Kasumi-1 (cell line): ENCODE measurements around the gene PRAME.
A peak's percentile ranks its signal among the peaks of the same experiment; 100 is the strongest.
"Not testable (repeated sequence)": the region's sequence is repeated elsewhere in the genome, so short reads cannot be mapped to it uniquely, and the experiment has no call there.

ENCODE experiments used
- DNase-seq, 2 experiments: peaks; one replicate each; lab custom pipeline; 2025; lab: John Stamatoyannopoulos, UW

Gene PRAME

GRCh38 chr22:22550789-22551434 is 8.2 kb downstream of the PRAME start:
- no peak for DNase-seq

- DNase-seq: no peak
Measured at GRCh38 chr22:22548910-22549309, 10.2 kb downstream of the PRAME start.

- DNase-seq: no peak
Measured at GRCh38 chr22:22548317-22548716, 10.7 kb downstream of the PRAME start.

GRCh38 chr22:22547692-22548300 is 11.3 kb downstream of the PRAME start:
- DNase-seq: peak; percentile 48 to 53

GRCh38 chr22:22547226-22547625 is 11.8 kb downstream of the PRAME start:
- no peak for DNase-seq

- peak; percentile 59 to 60 for DNase-seq
Measured at GRCh38 chr22:22546490-22546889, 12.6 kb downstream of the PRAME start.

- no peak for DNase-seq
Measured at GRCh38 chr22:22545084-22545483, 14.0 kb downstream of the PRAME start.

- no peak for DNase-seq
Measured at GRCh38 chr22:22538226-22538989, 20.7 kb downstream of the PRAME start.

GRCh38 chr22:22536916-22537315 is 22.1 kb downstream of the PRAME start:
- DNase-seq: no peak

GRCh38 chr22:22536515-22536914 is 22.6 kb downstream of the PRAME start:
- no peak for DNase-seq

- DNase-seq: no peak
Measured at GRCh38 chr22:22535662-22536061, 23.4 kb downstream of the PRAME start.

GRCh38 chr22:22534604-22535415 is 24.3 kb downstream of the PRAME start:
- no peak for DNase-seq

GRCh38 chr22:22533863-22534262 is 25.2 kb downstream of the PRAME start:
- no peak for DNase-seq

GRCh38 chr22:22533417-22533816 is 25.6 kb downstream of the PRAME start:
- DNase-seq: no peak

GRCh38 chr22:22532547-22533071 is 26.5 kb downstream of the PRAME start:
- DNase-seq: not testable (repeated sequence)

- DNase-seq: no peak
Measured at GRCh38 chr22:22531770-22532546, 27.1 kb downstream of the PRAME start.

GRCh38 chr22:22528780-22529179 is 30.3 kb downstream of the PRAME start:
- DNase-seq: no peak

- DNase-seq: no peak
Measured at GRCh38 chr22:22527312-22527711, 31.8 kb downstream of the PRAME start.

- no peak for DNase-seq
Measured at GRCh38 chr22:22526125-22526912, 32.7 kb downstream of the PRAME start.

GRCh38 chr22:22523494-22523893 is 35.6 kb downstream of the PRAME start:
- DNase-seq: no peak
